ENCODE measurements around the gene DYNC1H1.
A peak's percentile ranks its signal among the peaks of the same experiment; 100 is the strongest.
"Not testable (repeated sequence)": the region's sequence is repeated elsewhere in the genome, so short reads cannot be mapped to it uniquely, and the experiment has no call there.

Gene DYNC1H1

DNA sequence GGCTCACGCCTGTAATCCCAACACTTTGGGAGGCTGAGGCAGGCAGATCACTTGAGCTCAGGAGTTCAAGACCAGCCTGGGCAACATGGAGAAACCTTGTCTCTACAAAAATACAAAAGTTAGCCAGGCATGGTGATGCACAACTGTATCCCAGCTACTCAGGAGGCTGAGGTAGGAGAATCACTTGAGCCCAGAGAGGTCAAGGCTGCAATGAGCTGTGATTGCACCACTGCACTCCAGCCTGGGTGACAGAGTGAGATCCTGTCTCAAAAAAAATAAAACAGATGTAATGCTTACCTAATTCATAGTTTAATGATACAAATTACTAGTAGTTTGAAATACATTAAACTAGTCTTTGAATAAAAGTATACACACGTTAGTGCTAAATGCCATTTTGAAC lies 7.1 kb downstream of the DYNC1H1 start:
- not testable (repeated sequence) for H3K4me3 ChIP-seq (ENCODE audit: low read length); H3K27me3 ChIP-seq (ENCODE audit: control insufficient read depth, insufficient read depth, low read length); H3K36me3 ChIP-seq (ENCODE audit: control insufficient read depth, insufficient read depth, low read length); H3K9ac ChIP-seq (ENCODE audit: low read length)
- peak overlapping the region; percentile 60 for H3K27ac ChIP-seq (ENCODE audit: low read depth, low read length)
- peaks cover 12% of the 10 kb centered on the region for H3K4me1 ChIP-seq (ENCODE audit: control insufficient read depth, insufficient read depth, low read length)

DNA sequence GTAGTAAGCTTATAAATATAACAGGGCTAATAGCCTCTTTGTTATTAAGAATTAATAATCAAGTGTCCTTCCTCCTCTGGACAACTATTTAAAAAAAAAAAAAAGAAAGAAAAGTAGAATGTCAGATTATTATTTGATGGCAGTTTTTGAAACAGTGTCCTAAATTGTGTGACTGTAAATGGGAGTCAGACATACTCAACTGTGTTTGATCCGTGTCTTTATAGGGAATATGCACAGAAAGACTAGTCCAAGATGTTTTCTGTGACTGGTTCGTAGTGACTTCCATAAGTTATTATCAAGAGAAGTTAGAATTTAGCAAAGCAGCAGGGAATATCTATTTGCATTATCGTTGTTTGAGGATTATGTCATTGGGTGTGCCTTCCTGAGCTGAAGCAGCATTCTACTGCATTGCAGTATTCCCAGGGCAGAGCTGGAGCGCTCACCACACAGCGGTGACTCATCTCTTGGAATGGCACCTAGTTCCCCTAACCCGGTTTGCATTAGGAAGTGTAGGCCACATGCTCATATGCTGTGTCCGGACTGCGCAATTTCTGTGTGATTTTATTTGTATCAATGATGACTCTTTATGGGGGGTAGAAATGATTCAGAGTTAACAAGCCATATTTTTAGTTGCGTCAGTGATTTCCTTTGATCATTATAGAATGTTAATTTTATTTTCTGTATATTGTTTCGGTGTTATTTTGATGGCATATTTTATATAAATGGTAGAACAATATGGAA lies 7.9 kb downstream of the DYNC1H1 start:
- H3K27ac ChIP-seq (ENCODE audit: low read depth, low read length) = peak overlapping the region; percentile 60
- H3K4me3 ChIP-seq (ENCODE audit: low read length) = no peak overlapping the region
- no peak overlapping the region for H3K9ac ChIP-seq (ENCODE audit: low read length)

DNA sequence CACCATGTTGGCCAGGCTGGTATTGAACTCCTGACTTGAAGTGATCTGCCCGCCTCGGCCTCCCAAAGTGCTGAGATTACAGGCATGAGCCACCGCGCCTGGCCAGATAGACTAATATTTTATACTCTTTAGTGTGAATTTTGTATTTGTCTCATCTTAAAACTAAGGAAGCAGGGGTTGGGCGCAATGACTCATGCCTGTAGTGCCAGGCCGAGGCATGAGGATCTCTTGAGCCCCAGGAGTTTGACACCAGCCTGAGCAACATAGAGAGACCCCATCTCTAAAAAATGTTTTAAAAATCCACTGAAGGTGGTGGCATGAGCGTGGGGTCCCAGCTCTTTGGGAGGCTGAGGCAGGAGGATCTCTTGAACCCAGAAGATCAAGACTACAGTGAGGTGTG lies 9.0 kb downstream of the DYNC1H1 start:
- H3K27me3 ChIP-seq (ENCODE audit: control insufficient read depth, insufficient read depth, low read length) = no peaks in the 10 kb centered on the region
- H3K27ac ChIP-seq (ENCODE audit: low read depth, low read length) = peak overlapping the region; percentile 60
- peaks cover 12% of the 10 kb centered on the region for H3K4me1 ChIP-seq (ENCODE audit: control insufficient read depth, insufficient read depth, low read length)
- no peak overlapping the region for H3K9ac ChIP-seq (ENCODE audit: low read length)
- H3K4me3 ChIP-seq (ENCODE audit: low read length) = no peak overlapping the region
- peaks cover 2% of the 10 kb centered on the region for H3K36me3 ChIP-seq (ENCODE audit: control insufficient read depth, insufficient read depth, low read length)

More for the DNA sequence above, 7.9 kb downstream of the DYNC1H1 start:
- peaks cover 2% of the 10 kb centered on the region for H3K36me3 ChIP-seq (ENCODE audit: control insufficient read depth, insufficient read depth, low read length)
- H3K4me1 ChIP-seq (ENCODE audit: control insufficient read depth, insufficient read depth, low read length) = peaks cover 12% of the 10 kb centered on the region
- no peaks in the 10 kb centered on the region for H3K27me3 ChIP-seq (ENCODE audit: control insufficient read depth, insufficient read depth, low read length)

DNA sequence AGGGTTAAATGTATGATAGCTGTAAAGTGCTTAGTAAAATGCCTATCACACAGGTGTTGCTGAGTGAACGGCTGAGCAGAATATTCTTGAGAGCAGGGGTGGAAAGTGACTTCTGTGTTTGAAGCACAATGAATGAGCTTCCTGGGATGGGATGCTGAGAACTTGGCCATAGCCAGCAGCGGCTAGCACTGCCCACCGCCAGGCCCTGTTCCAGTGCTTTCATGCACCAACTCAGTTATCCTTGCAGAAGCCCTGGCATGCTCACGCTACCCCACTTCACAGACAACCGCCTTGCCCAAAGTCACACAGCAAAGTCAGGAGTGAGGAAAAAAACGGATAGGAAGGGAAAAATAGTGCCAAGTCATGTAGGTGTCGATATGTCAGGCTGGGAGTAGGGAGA lies 10.9 kb downstream of the DYNC1H1 start:
- Histone ChIP-seq H3K4me1 (ENCODE audit: control insufficient read depth, insufficient read depth, low read length) (peaks cover 16% of the 10 kb centered on the region), H3K36me3 (ENCODE audit: control insufficient read depth, insufficient read depth, low read length) (peaks cover 8% of the 10 kb centered on the region), H3K27ac (ENCODE audit: low read depth, low read length) (no peak overlapping the region), H3K27me3 (ENCODE audit: control insufficient read depth, insufficient read depth, low read length) (no peaks in the 10 kb centered on the region), H3K9ac (ENCODE audit: low read length) (no peak overlapping the region), H3K4me3 (ENCODE audit: low read length) (no peak overlapping the region)

DNA sequence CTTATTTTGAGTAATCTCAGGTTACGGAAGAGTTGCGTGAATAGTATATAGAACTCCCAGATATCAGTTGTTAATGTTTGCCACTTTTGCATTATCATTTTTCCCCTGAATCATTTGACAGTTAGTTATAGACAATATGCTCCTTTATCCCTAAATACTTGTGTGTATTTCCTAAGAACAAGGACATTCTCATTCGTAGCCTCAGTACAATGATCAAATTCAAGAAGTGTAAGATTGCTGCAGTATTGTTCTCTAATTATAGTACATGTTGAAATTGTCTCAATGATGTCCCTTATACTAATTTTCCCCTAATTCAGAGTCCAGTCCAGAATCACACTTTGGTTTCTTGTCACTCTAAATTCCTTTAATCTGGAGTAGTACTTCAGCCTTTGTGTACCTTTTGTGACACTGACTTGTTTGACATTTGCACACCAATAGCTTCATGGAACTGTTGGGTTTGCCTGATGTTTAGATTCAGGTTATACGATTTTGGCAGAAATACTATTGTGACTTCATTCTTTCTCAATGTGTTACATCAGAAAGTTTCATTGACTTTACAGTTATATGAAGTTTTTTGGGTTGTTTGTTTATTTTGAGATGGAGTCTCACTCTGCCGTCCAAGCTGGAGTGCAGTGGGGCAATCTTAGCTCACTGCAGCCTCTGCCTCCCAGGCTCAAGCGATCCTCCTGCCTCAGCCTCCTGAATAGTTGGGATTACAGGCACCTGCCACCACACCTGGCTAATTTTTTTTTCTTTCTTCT lies 13.1 kb downstream of the DYNC1H1 start:
- peaks cover 19% of the 10 kb centered on the region for H3K36me3 ChIP-seq (ENCODE audit: control insufficient read depth, insufficient read depth, low read length)
- H3K27ac ChIP-seq (ENCODE audit: low read depth, low read length) = no peak overlapping the region
- peaks cover 14% of the 10 kb centered on the region for H3K4me1 ChIP-seq (ENCODE audit: control insufficient read depth, insufficient read depth, low read length)
- no peaks in the 10 kb centered on the region for H3K27me3 ChIP-seq (ENCODE audit: control insufficient read depth, insufficient read depth, low read length)
- H3K9ac ChIP-seq (ENCODE audit: low read length) = no peak overlapping the region
- no peak overlapping the region for H3K4me3 ChIP-seq (ENCODE audit: low read length)

DNA sequence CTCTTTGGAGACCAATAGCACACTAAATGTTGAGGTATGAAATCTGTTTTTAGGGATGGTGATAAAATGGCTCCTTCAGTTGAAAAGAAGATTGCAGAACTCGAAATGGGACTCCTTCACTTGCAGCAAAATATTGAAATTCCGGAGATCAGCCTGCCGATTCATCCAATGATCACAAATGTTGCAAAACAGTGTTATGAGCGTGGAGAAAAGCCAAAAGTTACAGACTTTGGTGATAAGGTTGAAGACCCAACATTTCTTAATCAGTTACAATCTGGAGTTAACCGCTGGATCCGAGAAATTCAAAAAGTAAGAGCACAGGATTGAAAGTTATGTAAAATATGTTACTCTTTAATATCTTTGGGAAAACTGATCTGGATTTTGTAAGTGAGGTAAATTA lies 15.3 kb downstream of the DYNC1H1 start:
- Histone ChIP-seq H3K27me3 (ENCODE audit: control insufficient read depth, insufficient read depth, low read length) (no peaks in the 10 kb centered on the region), H3K27ac (ENCODE audit: low read depth, low read length) (peak overlapping the region; percentile 80), H3K4me3 (ENCODE audit: low read length) (no peak overlapping the region), H3K9ac (ENCODE audit: low read length) (no peak overlapping the region), H3K36me3 (ENCODE audit: control insufficient read depth, insufficient read depth, low read length) (peaks cover 32% of the 10 kb centered on the region), H3K4me1 (ENCODE audit: control insufficient read depth, insufficient read depth, low read length) (peaks cover 14% of the 10 kb centered on the region)

DNA sequence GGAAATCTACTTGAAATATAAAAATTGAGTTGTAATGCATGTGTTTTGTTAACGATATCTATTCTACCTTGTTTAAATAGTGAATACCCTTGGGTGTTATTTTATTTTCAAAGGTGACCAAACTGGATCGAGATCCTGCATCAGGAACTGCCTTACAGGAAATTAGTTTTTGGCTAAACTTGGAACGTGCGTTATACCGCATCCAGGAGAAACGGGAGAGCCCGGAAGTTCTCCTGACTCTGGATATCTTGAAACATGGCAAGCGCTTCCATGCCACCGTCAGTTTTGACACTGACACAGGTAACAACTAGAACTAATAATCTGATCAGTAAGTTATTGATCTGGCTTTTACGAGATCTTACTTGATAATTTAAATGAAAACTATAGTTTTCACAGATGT lies 15.9 kb downstream of the DYNC1H1 start:
- Histone ChIP-seq H3K36me3 (ENCODE audit: control insufficient read depth, insufficient read depth, low read length) (peaks cover 32% of the 10 kb centered on the region), H3K27me3 (ENCODE audit: control insufficient read depth, insufficient read depth, low read length) (no peaks in the 10 kb centered on the region), H3K4me3 (ENCODE audit: low read length) (no peak overlapping the region), H3K4me1 (ENCODE audit: control insufficient read depth, insufficient read depth, low read length) (peaks cover 14% of the 10 kb centered on the region), H3K27ac (ENCODE audit: low read depth, low read length) (peak overlapping the region; percentile 80), H3K9ac (ENCODE audit: low read length) (no peak overlapping the region)

DNA sequence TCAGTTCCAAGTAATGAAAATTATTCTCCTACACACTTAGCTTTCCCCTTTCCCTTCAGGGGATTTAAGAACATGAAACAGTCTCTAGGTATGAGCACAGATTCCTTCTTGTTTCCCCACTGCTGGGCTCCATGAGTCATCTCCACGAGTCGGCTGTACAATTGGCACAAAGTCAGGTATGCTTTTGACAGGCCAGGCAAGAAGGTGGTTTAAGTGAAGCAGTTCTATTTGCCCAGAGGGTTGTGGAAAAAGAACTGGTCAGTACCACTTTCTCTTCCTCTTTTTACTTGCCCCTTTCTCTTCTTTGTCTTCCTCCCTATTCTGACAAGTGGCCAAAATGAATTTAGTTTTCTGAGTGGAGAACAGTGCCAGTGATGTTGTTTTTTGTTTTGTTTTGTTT lies 16.3 kb downstream of the DYNC1H1 start:
- no peak overlapping the region for H3K9ac ChIP-seq (ENCODE audit: low read length)
- peaks cover 35% of the 10 kb centered on the region for H3K36me3 ChIP-seq (ENCODE audit: control insufficient read depth, insufficient read depth, low read length)
- peak overlapping the region; percentile 80 for H3K27ac ChIP-seq (ENCODE audit: low read depth, low read length)

DNA sequence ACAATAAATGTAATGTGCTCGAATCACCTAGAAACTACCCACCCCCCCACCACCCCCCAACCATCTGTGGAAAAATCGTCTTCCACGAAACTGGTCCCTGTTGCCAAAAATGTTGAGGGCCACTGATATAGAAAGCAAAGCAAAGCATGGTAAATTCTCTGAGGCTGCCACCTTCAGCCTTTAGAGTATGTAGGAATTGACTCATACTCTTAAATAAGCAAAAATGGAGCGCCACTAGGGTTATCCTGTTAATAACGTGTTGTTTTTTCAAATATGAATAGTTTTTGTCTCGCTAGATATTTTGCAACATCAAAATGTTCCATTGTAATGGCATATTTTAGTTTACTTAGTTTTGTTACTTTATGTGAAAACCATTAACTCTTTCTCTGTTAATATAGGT lies 18.2 kb downstream of the DYNC1H1 start:
- Histone ChIP-seq H3K4me1 (ENCODE audit: control insufficient read depth, insufficient read depth, low read length) (peaks cover 14% of the 10 kb centered on the region), H3K27ac (ENCODE audit: low read depth, low read length) (no peak overlapping the region), H3K9ac (ENCODE audit: low read length) (no peak overlapping the region), H3K4me3 (ENCODE audit: low read length) (no peak overlapping the region), H3K36me3 (ENCODE audit: control insufficient read depth, insufficient read depth, low read length) (peaks cover 47% of the 10 kb centered on the region), H3K27me3 (ENCODE audit: control insufficient read depth, insufficient read depth, low read length) (no peaks in the 10 kb centered on the region)

More for the DNA sequence above, 16.3 kb downstream of the DYNC1H1 start:
- Histone ChIP-seq H3K4me3 (ENCODE audit: low read length) (no peak overlapping the region), H3K27me3 (ENCODE audit: control insufficient read depth, insufficient read depth, low read length) (no peaks in the 10 kb centered on the region), H3K4me1 (ENCODE audit: control insufficient read depth, insufficient read depth, low read length) (peaks cover 14% of the 10 kb centered on the region)

DNA sequence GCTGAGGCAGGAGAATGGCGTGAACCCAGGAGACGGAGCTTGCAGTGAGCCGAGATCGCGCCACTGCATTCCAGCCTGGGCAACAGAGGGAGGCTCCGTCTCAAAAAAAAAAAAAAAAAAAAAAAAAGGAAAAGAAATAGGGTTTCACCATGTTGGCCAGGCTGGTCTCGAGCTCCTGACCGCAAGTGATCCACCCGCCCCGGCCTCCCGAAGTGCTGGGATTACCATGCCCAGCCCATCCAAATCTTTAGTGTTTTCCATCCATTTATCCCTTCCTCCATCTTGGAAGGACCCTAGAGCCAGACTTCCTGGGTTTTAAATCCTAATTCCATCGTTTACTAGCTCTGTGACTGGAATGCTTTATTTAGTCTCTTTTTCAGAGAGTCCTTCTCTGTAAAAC lies 20.5 kb downstream of the DYNC1H1 start:
- H3K4me3 ChIP-seq (ENCODE audit: low read length); H3K27me3 ChIP-seq (ENCODE audit: control insufficient read depth, insufficient read depth, low read length); H3K9ac ChIP-seq (ENCODE audit: low read length); H3K27ac ChIP-seq (ENCODE audit: low read depth, low read length): not testable (repeated sequence)
- H3K36me3 ChIP-seq (ENCODE audit: control insufficient read depth, insufficient read depth, low read length) = peaks cover 59% of the 10 kb centered on the region
- peaks cover 14% of the 10 kb centered on the region for H3K4me1 ChIP-seq (ENCODE audit: control insufficient read depth, insufficient read depth, low read length)

DNA sequence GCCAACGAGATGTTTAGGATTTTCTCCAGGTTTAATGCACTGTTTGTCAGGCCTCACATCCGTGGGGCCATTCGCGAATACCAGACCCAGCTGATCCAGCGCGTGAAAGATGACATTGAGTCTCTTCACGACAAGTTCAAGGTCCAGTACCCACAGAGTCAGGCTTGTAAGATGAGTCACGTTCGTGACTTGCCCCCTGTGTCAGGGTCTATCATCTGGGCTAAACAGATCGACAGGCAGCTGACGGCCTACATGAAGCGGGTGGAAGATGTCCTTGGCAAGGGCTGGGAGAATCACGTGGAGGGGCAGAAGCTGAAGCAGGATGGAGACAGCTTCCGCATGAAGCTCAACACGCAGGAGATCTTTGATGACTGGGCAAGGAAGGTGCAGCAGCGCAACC lies 21.6 kb downstream of the DYNC1H1 start:
- Histone ChIP-seq H3K27me3 (ENCODE audit: control insufficient read depth, insufficient read depth, low read length) (no peaks in the 10 kb centered on the region), H3K4me3 (ENCODE audit: low read length) (no peak overlapping the region), H3K27ac (ENCODE audit: low read depth, low read length) (no peak overlapping the region), H3K4me1 (ENCODE audit: control insufficient read depth, insufficient read depth, low read length) (peaks cover 3% of the 10 kb centered on the region), H3K36me3 (ENCODE audit: control insufficient read depth, insufficient read depth, low read length) (peaks cover 55% of the 10 kb centered on the region), H3K9ac (ENCODE audit: low read length) (no peak overlapping the region)

DNA sequence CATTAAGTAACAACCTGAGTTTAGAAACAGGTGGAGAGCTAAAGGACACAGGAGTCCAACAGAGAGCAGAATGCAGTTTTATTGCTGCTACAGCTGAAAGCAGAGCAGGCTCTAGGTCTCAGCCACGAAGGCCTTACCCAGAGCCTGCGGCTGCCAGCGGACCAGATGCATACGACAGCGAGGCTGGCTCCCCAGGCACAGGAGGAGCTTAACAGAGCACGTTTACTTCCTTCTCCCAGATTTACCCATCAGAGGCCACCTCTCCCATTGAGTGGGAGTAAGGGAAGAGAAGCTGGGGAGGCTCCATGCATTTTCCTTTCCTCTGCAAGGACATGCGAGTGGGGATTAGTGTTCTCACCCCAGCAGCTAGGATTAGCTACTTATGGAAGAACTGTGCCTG lies 22.6 kb downstream of the DYNC1H1 start:
- Histone ChIP-seq H3K27ac (ENCODE audit: low read depth, low read length) (no peak overlapping the region), H3K36me3 (ENCODE audit: control insufficient read depth, insufficient read depth, low read length) (peaks cover 52% of the 10 kb centered on the region), H3K4me3 (ENCODE audit: low read length) (no peak overlapping the region), H3K4me1 (ENCODE audit: control insufficient read depth, insufficient read depth, low read length) (no peaks in the 10 kb centered on the region), H3K27me3 (ENCODE audit: control insufficient read depth, insufficient read depth, low read length) (no peaks in the 10 kb centered on the region), H3K9ac (ENCODE audit: low read length) (no peak overlapping the region)

DNA sequence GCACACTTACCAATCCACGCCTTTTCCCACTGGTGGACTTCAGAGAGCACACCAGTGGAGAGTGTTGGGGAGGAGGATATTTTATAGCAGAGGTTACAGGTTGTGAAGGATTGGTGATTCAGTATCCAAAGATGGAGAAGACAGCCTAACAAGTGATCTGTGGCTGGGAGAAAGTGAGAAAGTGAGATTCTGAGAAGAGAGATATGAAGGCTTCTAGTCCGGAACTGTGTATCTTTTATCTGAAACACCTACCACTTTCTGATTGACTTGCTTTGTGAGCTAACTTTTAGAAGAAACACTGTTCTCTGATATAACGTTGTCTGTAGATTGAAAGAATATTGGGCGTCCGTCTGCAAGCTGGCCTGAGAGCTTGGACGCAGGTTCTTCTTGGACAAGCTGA lies 24.0 kb downstream of the DYNC1H1 start:
- Histone ChIP-seq H3K36me3 (ENCODE audit: control insufficient read depth, insufficient read depth, low read length) (peaks cover 55% of the 10 kb centered on the region), H3K9ac (ENCODE audit: low read length) (no peak overlapping the region), H3K27ac (ENCODE audit: low read depth, low read length) (no peak overlapping the region), H3K4me3 (ENCODE audit: low read length) (no peak overlapping the region), H3K4me1 (ENCODE audit: control insufficient read depth, insufficient read depth, low read length) (no peaks in the 10 kb centered on the region), H3K27me3 (ENCODE audit: control insufficient read depth, insufficient read depth, low read length) (no peaks in the 10 kb centered on the region)

Data from rectal smooth muscle tissue (tissue), 1 donor.